ENCODE measurements around the gene PLPPR1.

DNA sequence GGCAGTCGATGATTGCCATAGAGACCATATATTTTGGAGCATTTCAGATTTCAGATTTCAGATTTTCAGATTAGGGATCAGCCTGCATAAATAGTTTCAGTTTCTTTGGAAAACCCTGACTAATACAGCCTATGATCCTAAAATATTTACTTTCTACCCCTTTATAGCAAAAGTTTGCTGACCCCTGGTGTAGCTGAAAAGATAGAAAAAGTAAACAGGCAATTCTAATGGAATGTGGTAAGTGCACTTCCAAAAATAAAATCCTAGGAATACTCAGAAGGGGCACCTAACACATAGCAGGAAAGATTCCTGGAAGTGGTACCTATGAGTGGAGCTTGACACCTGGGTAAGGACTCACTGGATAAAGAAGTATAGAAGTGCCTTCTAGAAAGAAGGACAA is 321.8 kb downstream of the PLPPR1 start:
- TF ChIP-seq, protein P1, sequence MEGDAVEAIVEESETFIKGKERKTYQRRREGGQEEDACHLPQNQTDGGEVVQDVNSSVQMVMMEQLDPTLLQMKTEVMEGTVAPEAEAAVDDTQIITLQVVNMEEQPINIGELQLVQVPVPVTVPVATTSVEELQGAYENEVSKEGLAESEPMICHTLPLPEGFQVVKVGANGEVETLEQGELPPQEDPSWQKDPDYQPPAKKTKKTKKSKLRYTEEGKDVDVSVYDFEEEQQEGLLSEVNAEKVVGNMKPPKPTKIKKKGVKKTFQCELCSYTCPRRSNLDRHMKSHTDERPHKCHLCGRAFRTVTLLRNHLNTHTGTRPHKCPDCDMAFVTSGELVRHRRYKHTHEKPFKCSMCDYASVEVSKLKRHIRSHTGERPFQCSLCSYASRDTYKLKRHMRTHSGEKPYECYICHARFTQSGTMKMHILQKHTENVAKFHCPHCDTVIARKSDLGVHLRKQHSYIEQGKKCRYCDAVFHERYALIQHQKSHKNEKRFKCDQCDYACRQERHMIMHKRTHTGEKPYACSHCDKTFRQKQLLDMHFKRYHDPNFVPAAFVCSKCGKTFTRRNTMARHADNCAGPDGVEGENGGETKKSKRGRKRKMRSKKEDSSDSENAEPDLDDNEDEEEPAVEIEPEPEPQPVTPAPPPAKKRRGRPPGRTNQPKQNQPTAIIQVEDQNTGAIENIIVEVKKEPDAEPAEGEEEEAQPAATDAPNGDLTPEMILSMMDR (IDR thresholded peaks at IDR 0.05) = no peak
- TF ChIP-seq POLR2A (IDR thresholded peaks at IDR 0.05) = no peak
